COLO829 (cell line): ENCODE data around the gene TMX1.
A peak's percentile ranks its signal among the peaks of the same experiment; 100 is the strongest.
"Not testable (repeated sequence)": the region's sequence is repeated elsewhere in the genome, so short reads cannot be mapped to it uniquely, and the experiment has no call there.

ENCODE experiments used
- DNase-seq: peaks from one replicate; pipeline ENCODE4 v3.0.0; 2012; ENCODE audit warnings: low spot score

TMX1 gene

DNA sequence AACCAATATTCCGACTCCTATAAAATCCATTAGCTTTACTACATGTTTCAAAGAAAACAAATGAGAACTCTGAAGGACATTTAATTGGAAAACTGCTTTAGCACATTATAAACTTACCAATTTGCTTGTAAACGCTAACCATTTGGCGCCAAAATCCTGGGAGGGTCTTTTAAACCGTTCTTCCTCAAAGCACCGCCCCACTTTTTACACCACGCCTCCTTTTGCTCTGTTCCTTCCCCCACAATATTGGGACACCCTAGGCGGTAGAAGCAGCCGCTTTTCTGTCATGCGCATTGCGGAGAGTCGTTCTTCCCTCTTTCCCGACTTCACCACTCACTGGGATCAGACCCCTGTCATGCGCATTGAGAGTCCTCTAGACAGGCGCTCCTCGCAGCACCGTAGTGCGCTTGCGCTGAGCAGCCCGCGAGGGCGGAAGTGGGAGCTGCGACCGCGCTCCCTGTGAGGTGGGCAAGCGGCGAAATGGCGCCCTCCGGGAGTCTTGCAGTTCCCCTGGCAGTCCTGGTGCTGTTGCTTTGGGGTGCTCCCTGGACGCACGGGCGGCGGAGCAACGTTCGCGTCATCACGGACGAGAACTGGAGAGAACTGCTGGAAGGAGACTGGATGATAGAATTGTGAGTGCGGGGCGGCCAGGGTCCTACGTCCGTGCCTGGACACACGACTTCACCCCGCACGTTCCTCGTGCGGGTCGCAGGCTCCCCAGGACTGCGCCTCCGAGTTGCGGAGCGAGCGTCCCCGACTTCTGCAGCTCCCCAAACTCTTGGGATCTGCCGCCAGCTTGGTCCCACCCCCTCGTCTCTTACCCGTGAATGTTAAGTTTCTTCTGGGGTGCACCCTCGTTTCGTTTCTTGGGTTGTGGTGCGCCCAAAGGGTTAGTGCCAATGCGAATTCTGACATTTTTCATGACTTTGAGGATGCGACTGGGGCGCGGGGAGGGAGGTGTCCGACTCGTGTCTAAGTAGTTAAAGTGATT lies at the start of gene TMX1:
Gene TMX1, plus strand, starts transcription at position 435 of the 991 bp plus-strand sequence. Its CDS starts 46 bp downstream, at position 481.
- peak; percentile 100 for DNase-seq

- DNase-seq: no peak
These were observed 38.2 kb upstream of the TMX1 start for GRCh38 chr14:51201890-51202289.

GRCh38 chr14:51202914-51203665 lies 37.0 kb upstream of the TMX1 start:
- DNase-seq: no peak

GRCh38 chr14:51203881-51204280 lies 36.2 kb upstream of the TMX1 start:
- DNase-seq: no peak

GRCh38 chr14:51205486-51205885 lies 34.6 kb upstream of the TMX1 start:
- DNase-seq: no peak

DNA sequence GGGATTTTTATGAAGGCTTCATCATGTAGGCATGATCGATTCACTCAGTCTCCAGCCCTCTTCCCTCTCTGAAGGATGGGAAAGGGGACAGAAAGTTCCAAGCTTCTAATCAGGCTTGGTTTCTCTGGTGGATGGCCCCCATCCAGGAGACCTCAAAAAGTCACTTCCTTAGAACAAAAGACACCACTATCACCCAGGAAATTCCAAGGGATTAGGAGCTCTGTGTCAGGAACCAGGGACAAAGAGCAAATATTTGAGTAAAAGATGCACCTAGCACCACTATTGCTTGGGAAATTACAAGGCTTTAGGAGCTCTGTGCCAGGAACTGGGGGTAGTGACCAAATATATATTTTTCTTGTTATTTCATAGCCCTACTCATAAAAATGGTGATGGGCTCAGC lies 33.6 kb upstream of the TMX1 start:
- DNase-seq: no peak

GRCh38 chr14:51207621-51208020 lies 32.4 kb upstream of the TMX1 start:
- DNase-seq: no peak

DNA sequence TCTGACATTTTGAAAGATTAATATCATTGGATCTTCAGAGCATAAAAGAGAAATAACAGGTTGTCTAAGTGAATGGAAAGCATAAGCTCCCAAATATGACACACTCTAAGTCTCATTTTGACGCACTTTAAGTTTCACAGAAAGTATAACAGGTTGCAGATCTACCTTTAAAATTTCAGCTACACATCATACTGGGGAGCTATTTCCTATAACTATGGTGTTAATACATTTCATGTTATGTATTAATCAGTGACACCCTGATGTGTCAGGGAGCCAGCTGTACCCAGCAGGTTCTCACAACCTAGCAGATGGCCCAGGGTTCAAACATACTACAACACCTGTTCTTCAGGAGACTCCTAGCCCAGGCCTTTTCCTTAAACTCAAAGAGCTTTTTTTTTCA lies 31.1 kb upstream of the TMX1 start:
- no peak for DNase-seq

- DNase-seq: no peak
These were observed 30.6 kb upstream of the TMX1 start for GRCh38 chr14:51209457-51209856.

DNA sequence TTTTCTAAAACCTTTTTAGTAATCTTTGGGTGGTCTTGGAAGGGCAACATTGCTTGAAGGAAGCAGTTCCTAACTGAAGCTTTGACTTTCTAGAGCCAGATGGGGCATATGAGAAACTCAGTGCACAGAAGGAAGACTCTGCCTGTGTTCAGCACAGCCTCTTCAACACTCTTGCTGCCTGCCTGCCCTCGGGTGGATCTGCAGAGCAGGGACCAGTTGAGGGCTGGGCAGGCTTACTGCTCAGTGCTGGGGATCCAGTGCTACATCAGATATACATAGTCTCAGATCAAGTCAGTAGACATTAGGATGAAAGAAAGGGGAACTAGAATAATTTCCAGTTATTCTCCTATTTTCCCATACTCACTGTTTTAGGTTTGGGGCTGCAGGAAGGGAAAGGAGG lies 29.5 kb upstream of the TMX1 start:
- DNase-seq: no peak

- no peak for DNase-seq
These were observed 28.9 kb upstream of the TMX1 start for GRCh38 chr14:51211149-51211548.

DNA sequence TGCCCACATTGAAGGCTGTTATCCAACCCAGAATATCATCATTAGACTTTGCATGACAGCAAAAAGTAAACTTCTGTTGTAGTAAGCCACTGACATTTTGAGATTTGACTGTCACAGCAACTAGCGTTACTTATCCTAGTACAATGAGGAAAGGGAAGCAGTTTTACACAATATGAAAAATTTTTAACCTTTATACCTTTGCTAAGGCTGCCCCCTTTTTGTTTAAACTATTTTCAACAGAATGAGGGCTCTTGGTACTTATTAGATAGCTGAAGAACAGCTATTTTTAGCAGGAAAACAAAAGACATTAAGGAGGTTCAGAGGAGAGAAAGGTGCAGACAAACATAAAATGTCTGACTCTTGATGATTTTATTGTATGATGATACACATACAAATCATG lies 23.4 kb upstream of the TMX1 start:
- DNase-seq: no peak

GRCh38 chr14:51219473-51220448 lies 20.3 kb upstream of the TMX1 start:
- peak; percentile 48 for DNase-seq

DNA sequence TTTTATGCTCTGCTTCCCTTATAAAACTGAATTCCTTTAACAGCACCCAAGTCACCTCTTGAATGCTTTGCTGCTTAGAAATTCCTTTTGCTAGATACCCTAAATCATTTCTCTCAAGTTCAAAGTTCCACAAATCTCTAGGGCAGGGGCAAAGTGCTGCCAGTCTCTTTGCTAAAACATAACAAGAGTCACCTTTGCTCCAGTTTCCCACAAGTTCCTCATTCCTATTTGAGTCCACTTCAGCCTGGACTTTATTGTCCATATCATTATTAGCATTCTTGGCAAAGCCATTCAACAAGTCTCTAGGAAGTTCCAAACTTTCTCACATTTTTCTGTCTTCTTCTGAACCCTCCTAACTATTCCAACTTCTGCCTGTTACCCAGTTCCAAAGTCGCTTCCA lies 16.6 kb upstream of the TMX1 start:
- DNase-seq: not testable (repeated sequence)

DNA sequence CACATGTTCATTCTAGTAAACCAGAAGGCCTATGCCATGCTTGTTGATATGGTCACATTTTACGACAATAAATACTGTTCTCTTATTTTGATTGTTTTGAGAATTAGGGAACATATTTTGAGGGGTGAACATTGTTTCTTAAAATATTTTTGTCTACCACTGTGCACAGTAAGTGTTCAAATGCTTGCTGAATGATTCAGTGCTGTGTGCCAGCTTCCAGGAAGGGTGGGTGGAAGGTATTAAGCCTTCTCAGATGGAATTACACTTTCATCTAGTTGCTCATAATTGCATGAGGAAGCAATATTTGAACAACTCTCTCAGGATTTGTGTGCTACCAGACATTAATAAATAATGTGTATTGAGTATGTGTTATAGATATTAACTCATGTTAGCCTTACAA lies 15.5 kb upstream of the TMX1 start:
- no peak for DNase-seq

GRCh38 chr14:51225751-51226150 lies 14.3 kb upstream of the TMX1 start:
- DNase-seq: no peak

- no peak for DNase-seq
These were observed 11.7 kb upstream of the TMX1 start for GRCh38 chr14:51228391-51228790.

- no peak for DNase-seq
These were observed 11.2 kb upstream of the TMX1 start for GRCh38 chr14:51228890-51229289.

GRCh38 chr14:51236314-51236713 lies 3.7 kb upstream of the TMX1 start:
- no peak for DNase-seq

DNA sequence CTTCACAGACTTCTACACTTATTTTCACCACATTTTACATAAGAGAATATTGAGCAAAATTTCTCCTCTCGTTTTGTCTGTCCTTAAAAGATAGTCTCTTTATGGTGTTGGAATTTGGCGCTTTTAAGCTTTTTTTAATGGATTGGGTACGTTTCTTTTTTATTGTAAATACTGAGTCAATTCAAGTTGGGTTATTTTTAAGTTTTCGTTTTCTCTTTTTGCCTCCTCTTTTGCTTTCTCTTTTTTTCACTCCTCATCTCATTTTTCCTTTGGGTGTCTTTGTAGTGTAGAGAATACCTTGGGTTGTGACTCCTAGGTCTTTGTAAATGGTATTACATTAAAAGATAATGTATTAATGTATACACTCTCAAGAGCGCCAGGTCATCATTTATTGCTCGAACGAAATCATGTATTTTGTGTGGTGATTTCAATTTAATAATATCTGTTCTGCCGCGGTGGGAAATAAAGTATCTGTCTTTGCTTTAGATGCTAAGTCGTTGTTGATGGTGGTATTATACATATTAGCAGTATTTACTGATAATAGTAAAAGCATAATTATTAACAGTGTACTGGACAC lies 845 bp downstream of the TMX1 start:
- no peak for DNase-seq
